Stimulated activated CD8-positive, alpha-beta memory T cell treated with anti-CD3 and anti-CD28 coated beads, Interleukin-15, amount 100 ng/mL, for 48 hours (primary cell): Measurements from ENCODE around the gene ZSWIM3.
A peak's percentile ranks its signal among the peaks of the same experiment; 100 is the strongest.

Source experiments
- DNase-seq, 2 donors: peaks; one replicate each; pipeline ENCODE4 v3.0.0-alpha.2; 2020; ENCODE audit warnings: low read depth in 2 of 2

ZSWIM3 gene

GRCh38 chr20:45909336-45909808, 52.0 kb downstream of the ZSWIM3 start:
- DNase-seq: no peak

GRCh38 chr20:45909817-45910669, 52.6 kb downstream of the ZSWIM3 start:
- no peak for DNase-seq

- DNase-seq: peak; percentile 96 to 98
These were observed 53.5 kb downstream of the ZSWIM3 start for GRCh38 chr20:45910670-45911485.

GRCh38 chr20:45911486-45912343, 54.3 kb downstream of the ZSWIM3 start, which contains the start of gene PLTP:
PLTP (minus strand) TSS chr20:45912155; CDS start chr20:45911452, 703 bp downstream.
- DNase-seq: peak in 1 of 2 donors; percentile 27

- no peak for DNase-seq
These were observed 54.9 kb downstream of the ZSWIM3 start for GRCh38 chr20:45912344-45912682.

- DNase-seq: no peak
These were observed 55.7 kb downstream of the ZSWIM3 start for GRCh38 chr20:45913116-45913515.

- DNase-seq: no peak
These were observed 60.4 kb downstream of the ZSWIM3 start for GRCh38 chr20:45917790-45918141.

- no peak for DNase-seq
These were observed 60.8 kb downstream of the ZSWIM3 start for GRCh38 chr20:45918182-45918737.

GRCh38 chr20:45918779-45919537, 61.5 kb downstream of the ZSWIM3 start:
- no peak for DNase-seq

- no peak for DNase-seq
These were observed 62.4 kb downstream of the ZSWIM3 start for GRCh38 chr20:45919542-45920399.

- DNase-seq: no peak
These were observed 63.3 kb downstream of the ZSWIM3 start for GRCh38 chr20:45920462-45921336.

- no peak for DNase-seq
These were observed 64.1 kb downstream of the ZSWIM3 start for GRCh38 chr20:45921337-45922189.

- no peak for DNase-seq
These were observed 67.2 kb downstream of the ZSWIM3 start for GRCh38 chr20:45924391-45925261.

- no peak for DNase-seq
These were observed 68.5 kb downstream of the ZSWIM3 start for GRCh38 chr20:45925821-45926506.

GRCh38 chr20:45926731-45927070, 69.3 kb downstream of the ZSWIM3 start:
- no peak for DNase-seq
